Gastroesophageal sphincter (tissue), 3 donors: Measurements from ENCODE around the gene NKX2-8.

Experiments used
- CTCF ChIP-seq, 4 experiments: fragments of 200-600 bp in 2 of 4; fragments of 450-650 bp in 2 of 4; sonication (generic) in 1 of 4; IDR thresholded peaks; one replicate each; pipeline ENCODE4 v1.5.1; 2017 to 2019; ENCODE audit warnings: antibody characterized with exemption in 4 of 4, mild to moderate bottlenecking in 2 of 4, moderate library complexity in 2 of 4
- EP300 ChIP-seq: sonication (generic); formaldehyde crosslinking; IDR thresholded peaks from one replicate; pipeline ENCODE4 v1.6.1; 2017; ENCODE audit warnings: antibody characterized with exemption, mild to moderate bottlenecking
- POLR2A ChIP-seq, 2 donors: fragments of 450-650 bp; IDR thresholded peaks; one replicate each; pipeline ENCODE4 v1.6.1; 2017; ENCODE audit warnings: antibody characterized with exemption in 2 of 2, mild to moderate bottlenecking in 2 of 2, moderate library complexity in 1 of 2
- POLR2AphosphoS5 ChIP-seq: sonication (generic); formaldehyde crosslinking; IDR thresholded peaks from one replicate; pipeline ENCODE4 v1.6.1; 2017; ENCODE audit warnings: antibody characterized with exemption

- TF ChIP-seq CTCF (IDR thresholded peaks at IDR 0.05) (no peak), POLR2A (IDR thresholded peaks at IDR 0.05) (no peak), POLR2AphosphoS5 (no peak), EP300 (no peak)
Observed at GRCh38 chr14:36570065-36570464, 12.3 kb downstream of the NKX2-8 start.
